Memory B cell (primary cell): ENCODE results near the gene FAM241B.

Experiments used
- ATAC-seq: fragments of 150-1000 bp; cut with Tn5 transposase; 2 replicates; pipeline ENCODE4 v1.10.0; 2021; ENCODE audit warnings: low read depth, mild to moderate bottlenecking, moderate library complexity
- DNase-seq, 2 donors: peaks; one replicate each; pipeline ENCODE4 v3.0.0; 2022; ENCODE audit warnings: low spot score in 2 of 2
- H3K27ac Mint-ChIP-seq: one replicate; pipeline ENCODE4 v1.8.0; 2022; ENCODE audit warnings: mild to moderate bottlenecking, moderate library complexity, mixed read lengths
- H3K27me3 Mint-ChIP-seq: one replicate; pipeline ENCODE4 v1.8.0; 2022; ENCODE audit warnings: mixed read lengths
- H3K36me3 Mint-ChIP-seq: one replicate; pipeline ENCODE4 v1.8.0; 2022; ENCODE audit warnings: mild to moderate bottlenecking, mixed read lengths
- H3K4me1 Mint-ChIP-seq: one replicate; pipeline ENCODE4 v1.8.0; 2022; ENCODE audit warnings: mixed read lengths
- H3K4me3 Mint-ChIP-seq: one replicate; pipeline ENCODE4 v1.8.0; 2022; ENCODE audit warnings: mild to moderate bottlenecking, moderate library complexity, mixed read lengths
- H3K9me3 Mint-ChIP-seq: one replicate; pipeline ENCODE4 v1.8.0; 2022; ENCODE audit warnings: mixed read lengths

Gene FAM241B, protein sequence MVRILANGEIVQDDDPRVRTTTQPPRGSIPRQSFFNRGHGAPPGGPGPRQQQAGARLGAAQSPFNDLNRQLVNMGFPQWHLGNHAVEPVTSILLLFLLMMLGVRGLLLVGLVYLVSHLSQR

DNA sequence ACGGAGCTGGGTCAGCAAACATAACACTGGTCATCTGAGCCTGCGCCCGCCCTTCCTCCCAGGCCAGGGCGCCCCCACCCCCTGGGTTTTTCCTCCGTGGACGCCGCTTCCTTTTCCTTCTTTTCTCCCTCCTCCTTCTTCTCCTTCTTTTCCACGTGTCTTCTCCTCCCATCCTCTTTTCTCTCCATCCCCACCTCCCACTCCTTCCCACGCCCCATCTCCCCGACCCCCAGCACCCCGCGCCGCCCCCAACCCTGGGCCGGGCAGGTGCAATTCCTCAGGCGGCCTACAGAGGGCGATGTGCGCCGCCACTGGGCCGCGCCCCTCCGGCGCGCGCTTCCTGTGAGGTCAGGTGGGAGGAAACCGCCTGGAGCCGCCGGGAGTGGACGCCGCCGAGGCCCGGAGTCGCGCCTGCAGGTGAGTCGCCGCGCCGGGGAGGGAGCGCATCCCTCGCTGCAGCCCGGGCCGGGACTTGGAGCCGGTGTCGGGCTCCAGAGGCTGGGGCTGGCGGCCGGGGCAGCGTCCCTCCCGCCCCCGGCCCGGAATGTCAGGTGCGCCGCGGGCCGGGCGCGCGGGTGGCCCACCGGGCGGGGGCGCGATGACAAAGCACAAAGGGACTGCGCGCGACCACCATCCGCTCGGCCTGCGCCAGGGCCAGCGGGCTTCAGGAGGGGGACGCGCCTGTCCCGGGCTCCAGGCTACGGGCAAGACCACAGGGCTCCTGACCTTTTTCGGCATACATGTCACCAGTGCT lies at the start of gene FAM241B:
Gene FAM241B, plus strand, starts transcription at position 351 of the 754 bp plus-strand sequence. CDS start 1,497 bp downstream, outside the sequence.
- Mint-ChIP-seq H3K36me3 (no peaks in the 10 kb centered on the region), H3K27ac (no peak within 1 kb of the TSS), H3K4me3 (peak within 1 kb of the TSS; percentile 49), H3K4me1 (no peaks in the 10 kb centered on the region), H3K9me3 (peaks cover 4% of the 10 kb centered on the region), H3K27me3 (peaks cover 15% of the 10 kb centered on the region)
- DNase-seq: peak; percentile 38 to 51
- peak; percentile 69 for ATAC-seq

DNA sequence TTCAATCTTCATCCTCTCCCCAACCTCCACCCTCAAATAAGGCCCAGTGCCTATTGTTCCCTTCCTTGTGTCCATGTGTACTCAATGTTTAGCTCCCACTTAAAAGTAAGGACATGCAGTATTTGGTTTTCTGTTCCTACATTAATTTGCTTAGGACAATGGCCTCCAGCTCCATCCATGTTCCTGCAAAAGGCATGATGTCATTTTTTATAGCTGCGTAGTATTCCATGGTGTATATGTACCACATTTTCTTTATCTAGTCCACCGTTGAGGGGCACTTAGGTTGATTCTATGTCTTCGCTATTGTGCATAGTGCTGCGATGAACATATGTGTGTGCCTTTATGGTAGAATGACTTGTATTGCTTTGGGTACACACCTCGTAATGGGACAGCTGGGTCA lies 49.6 kb upstream of the FAM241B start:
- H3K36me3 Mint-ChIP-seq: no peaks in the 10 kb centered on the region
- DNase-seq (no peak), ATAC-seq (no peak)
- H3K4me3 Mint-ChIP-seq: no peak overlapping the region
- H3K27ac Mint-ChIP-seq: no peak overlapping the region
- peaks cover 21% of the 10 kb centered on the region for H3K27me3 Mint-ChIP-seq
- H3K9me3 Mint-ChIP-seq: no peaks in the 10 kb centered on the region
- H3K4me1 Mint-ChIP-seq: no peaks in the 10 kb centered on the region

DNA sequence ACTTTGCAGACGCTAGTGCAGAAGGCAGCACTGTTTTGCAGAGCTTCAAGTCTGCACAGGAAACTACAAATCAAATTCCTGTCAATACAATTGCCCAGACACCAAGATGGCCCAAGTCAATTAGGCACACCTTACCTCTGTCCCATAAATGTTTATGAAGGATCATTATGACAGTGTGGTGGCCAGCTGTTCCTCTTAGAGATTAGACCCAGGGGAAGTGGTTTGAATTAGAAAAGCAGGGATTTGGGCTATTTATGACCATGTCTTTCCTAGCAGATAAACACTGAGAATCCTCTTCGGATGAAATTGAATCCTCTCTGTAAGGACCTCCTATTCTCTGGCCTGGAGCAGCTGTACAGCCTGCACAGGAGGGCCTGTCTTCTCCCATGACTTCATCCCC lies 46.9 kb upstream of the FAM241B start:
- Mint-ChIP-seq H3K4me1 (no peaks in the 10 kb centered on the region), H3K27ac (no peak overlapping the region), H3K27me3 (peaks cover 22% of the 10 kb centered on the region), H3K9me3 (peaks cover 1% of the 10 kb centered on the region), H3K36me3 (no peaks in the 10 kb centered on the region), H3K4me3 (no peak overlapping the region)
- ATAC-seq (no peak), DNase-seq (no peak)

DNA sequence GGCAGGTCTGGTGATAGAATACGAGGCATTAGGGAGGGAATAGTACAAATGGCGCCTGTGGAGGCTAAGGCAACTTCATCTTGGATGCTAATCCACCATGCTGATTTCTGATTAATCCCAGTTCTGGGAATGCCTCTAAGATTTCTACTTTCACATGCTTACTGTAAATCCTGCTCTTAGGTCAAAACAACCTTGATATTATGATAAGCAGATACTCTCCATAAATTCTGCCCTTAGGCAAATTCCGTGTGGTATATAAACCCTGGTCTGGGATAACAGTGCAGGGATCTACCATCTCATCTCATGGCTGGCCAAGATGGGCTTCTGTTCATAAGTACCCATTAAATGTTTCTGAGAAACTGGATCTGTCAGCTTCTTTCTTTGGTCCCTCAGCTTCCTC lies 45.4 kb upstream of the FAM241B start:
- Mint-ChIP-seq H3K27me3 (peaks cover 15% of the 10 kb centered on the region), H3K4me3 (no peak overlapping the region), H3K9me3 (peaks cover 1% of the 10 kb centered on the region), H3K27ac (no peak overlapping the region), H3K4me1 (no peaks in the 10 kb centered on the region), H3K36me3 (no peaks in the 10 kb centered on the region)
- DNase-seq: no peak
- ATAC-seq: no peak

DNA sequence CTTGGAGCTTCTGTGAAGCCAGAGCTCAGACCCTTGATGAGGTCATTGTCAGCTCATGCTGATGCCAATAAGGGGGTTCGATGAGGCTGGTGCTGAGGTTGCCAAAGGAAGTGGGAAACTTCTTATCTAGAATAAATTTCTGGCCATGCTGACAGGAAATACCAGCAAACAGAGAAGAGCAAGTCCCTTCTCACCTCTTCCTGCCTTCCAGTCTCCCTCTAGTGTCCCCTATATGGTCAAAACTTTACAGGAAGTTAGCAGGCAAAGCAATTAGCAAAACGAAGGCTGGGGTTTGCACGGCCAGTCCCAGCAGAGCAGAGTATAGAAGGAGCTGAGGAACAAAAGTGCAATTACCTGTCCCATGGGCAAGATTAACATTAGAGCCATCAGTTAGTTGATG lies 41.7 kb upstream of the FAM241B start:
- Mint-ChIP-seq H3K4me3 (no peak overlapping the region), H3K4me1 (no peaks in the 10 kb centered on the region), H3K9me3 (peaks cover 1% of the 10 kb centered on the region), H3K27ac (no peak overlapping the region), H3K36me3 (no peaks in the 10 kb centered on the region), H3K27me3 (peaks cover 2% of the 10 kb centered on the region)
- no peak for DNase-seq
- no peak for ATAC-seq

DNA sequence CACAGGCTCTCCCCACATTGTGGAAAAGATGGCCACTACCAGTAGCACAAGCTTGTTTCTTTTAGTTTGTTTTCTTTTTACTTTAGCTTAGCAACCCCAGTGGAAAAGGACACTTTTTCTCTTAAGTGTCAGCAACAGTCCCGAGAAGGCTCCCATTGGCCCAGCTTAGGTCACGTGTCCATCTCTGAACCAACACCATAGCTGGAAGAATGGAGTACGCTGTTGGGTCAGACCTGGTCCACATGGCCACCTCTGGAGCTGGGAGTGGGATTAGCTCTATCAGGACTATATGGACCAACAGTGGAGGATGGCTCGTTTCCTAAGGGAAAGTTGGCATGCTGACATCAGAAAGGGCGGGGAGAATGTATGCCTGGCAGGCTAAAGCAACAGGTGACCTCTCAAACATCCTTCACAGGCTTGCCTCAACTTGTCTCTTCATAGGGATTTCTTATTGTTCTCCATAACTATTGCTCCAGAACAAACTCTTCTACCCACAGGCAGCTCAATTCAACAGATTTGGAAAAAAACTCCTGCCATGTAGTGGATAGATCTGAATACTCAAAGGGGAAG lies 29.2 kb upstream of the FAM241B start:
- H3K27ac Mint-ChIP-seq: no peak overlapping the region
- peaks cover 2% of the 10 kb centered on the region for H3K9me3 Mint-ChIP-seq
- H3K4me3 Mint-ChIP-seq: no peak overlapping the region
- no peak for DNase-seq
- H3K27me3 Mint-ChIP-seq: peaks cover 29% of the 10 kb centered on the region
- no peaks in the 10 kb centered on the region for H3K36me3 Mint-ChIP-seq
- H3K4me1 Mint-ChIP-seq: no peaks in the 10 kb centered on the region
- ATAC-seq: no peak

DNA sequence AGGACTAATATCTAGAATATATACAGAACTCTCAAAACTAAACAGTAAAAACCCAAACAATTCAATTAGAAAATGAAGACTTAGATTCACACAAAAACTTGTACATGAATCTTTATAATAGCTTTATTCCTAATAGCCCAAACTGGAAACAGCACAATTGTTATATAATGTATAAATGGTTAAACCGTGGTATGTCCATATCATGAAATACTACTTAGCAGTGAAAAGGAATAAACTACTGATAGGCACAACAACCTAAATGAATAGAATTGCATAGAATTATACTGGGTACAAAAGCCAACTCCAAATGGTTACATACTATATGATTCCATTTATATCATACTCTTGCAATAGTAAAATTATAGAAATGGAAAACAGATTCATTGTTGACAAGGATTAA lies 21.0 kb upstream of the FAM241B start:
- no peak for ATAC-seq
- no peaks in the 10 kb centered on the region for H3K36me3 Mint-ChIP-seq
- no peak for DNase-seq
- H3K27me3 Mint-ChIP-seq: peaks cover 16% of the 10 kb centered on the region
- peaks cover 8% of the 10 kb centered on the region for H3K9me3 Mint-ChIP-seq
- no peak overlapping the region for H3K4me3 Mint-ChIP-seq
- no peak overlapping the region for H3K27ac Mint-ChIP-seq
- peaks cover 3% of the 10 kb centered on the region for H3K4me1 Mint-ChIP-seq

DNA sequence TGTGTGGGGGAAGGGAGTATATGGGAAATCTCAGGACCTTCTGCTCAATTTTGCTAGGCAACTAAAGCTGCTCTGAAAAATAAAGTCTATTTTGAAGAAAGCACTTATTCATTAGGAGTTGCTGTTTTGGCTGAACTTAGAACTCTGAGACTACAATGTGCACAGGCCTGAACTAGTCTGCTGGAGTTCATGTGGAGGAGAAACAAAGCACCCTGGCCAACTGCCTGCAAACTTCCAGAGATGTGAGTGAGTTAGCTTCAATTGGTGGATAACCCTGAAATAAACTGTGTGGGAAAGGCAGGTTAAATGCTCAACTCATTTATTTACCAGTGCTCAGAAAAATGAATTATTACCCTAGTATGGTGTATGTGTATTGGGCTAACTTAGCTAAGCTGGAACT lies 17.3 kb upstream of the FAM241B start:
- no peak overlapping the region for H3K4me3 Mint-ChIP-seq
- no peaks in the 10 kb centered on the region for H3K36me3 Mint-ChIP-seq
- H3K27ac Mint-ChIP-seq: no peak overlapping the region
- peaks cover 6% of the 10 kb centered on the region for H3K9me3 Mint-ChIP-seq
- no peak for DNase-seq
- no peak for ATAC-seq
- peaks cover 8% of the 10 kb centered on the region for H3K4me1 Mint-ChIP-seq
- H3K27me3 Mint-ChIP-seq: peaks cover 21% of the 10 kb centered on the region

DNA sequence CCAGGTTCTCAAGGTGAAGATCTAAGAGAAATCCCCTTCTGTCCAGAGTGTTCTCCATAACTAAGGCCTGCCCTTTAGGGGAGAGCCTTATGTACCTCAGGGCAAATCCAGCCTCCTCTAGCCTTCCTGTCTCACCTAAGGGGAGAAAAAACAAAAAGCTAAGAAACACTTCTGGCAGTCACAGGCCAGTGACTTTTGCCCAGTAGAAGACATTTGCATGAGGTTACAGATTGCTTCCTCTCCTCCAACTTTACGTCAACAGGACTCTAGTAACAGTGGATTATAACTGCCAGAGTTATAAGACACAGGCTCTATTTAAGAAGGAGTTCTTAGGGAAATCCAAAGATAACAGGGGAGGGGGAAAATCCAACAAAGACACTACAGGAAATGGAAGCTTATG lies 15.9 kb upstream of the FAM241B start:
- Mint-ChIP-seq H3K36me3 (no peaks in the 10 kb centered on the region), H3K9me3 (peaks cover 3% of the 10 kb centered on the region), H3K4me1 (peaks cover 8% of the 10 kb centered on the region), H3K27me3 (peaks cover 24% of the 10 kb centered on the region), H3K4me3 (no peak overlapping the region), H3K27ac (no peak overlapping the region)
- no peak for DNase-seq
- peak; percentile 74 for ATAC-seq

DNA sequence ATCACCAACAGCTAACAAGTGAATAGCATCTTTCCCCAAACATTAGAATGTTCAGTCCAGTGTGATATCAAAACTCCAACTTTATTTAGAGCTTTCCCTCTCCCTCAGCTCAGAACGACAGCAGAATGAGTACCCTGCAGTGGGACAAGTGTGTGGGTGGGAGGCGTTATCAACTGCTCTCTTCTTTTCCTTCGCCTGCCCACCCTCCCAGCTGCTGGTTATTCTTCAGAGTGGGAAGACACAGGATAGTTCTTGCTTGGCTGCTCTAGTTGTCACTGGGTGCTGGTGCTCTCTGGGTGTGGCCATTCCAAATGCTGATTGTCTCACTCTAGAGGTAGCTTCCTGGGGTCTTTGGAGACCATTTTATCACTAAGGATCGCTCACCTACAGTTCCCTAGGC lies 13.7 kb upstream of the FAM241B start:
- no peak overlapping the region for H3K27ac Mint-ChIP-seq
- no peaks in the 10 kb centered on the region for H3K36me3 Mint-ChIP-seq
- no peak overlapping the region for H3K4me3 Mint-ChIP-seq
- DNase-seq: no peak
- peaks cover 8% of the 10 kb centered on the region for H3K4me1 Mint-ChIP-seq
- ATAC-seq: no peak
- H3K9me3 Mint-ChIP-seq: no peaks in the 10 kb centered on the region
- H3K27me3 Mint-ChIP-seq: peaks cover 25% of the 10 kb centered on the region

DNA sequence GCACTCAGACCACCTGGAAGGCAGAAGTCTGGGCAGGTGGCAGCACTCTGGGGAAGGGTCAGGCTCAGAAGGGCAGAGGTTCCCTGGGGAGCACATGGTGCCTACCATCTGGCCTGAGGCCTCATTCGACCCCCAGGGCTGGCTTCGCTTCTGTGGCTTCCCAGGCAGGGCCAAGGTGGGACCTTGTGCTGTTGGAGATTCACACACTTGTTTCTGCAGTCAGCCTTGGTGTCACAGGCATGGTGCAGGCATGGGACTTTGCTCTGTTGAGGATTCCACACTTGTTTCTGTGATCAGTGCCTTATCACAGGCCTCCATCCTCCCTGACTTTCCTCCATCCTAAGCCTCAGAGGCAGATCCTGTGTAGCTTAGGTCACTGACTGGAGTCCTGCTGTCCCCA lies 11.3 kb upstream of the FAM241B start:
- ATAC-seq (no peak), DNase-seq (peak in 1 of 2 donors; percentile 2)
- Mint-ChIP-seq H3K27me3 (peaks cover 24% of the 10 kb centered on the region), H3K27ac (no peak overlapping the region), H3K4me3 (no peak overlapping the region), H3K9me3 (peaks cover 2% of the 10 kb centered on the region), H3K36me3 (no peaks in the 10 kb centered on the region), H3K4me1 (peaks cover 7% of the 10 kb centered on the region)

DNA sequence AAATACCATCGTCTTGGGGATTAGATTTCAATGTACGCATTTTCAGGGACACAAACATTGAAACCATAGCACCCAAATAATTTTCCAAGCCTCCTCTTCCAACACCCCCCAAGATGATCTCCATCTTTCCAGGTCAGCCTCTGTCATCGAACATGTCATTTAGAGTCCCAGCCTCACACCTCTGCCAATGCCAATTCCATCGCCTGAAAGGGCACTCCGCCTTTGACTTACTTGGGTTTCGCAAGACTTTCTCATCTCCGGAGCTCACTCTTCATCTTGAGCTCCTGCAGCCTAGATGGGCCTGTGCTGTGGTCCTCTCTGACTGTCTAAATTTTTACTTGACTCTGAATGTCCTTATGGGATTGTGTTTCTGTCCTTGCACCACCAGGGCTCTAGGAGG lies 10.4 kb upstream of the FAM241B start:
- Mint-ChIP-seq H3K9me3 (peaks cover 6% of the 10 kb centered on the region), H3K4me1 (no peaks in the 10 kb centered on the region), H3K27ac (no peak overlapping the region), H3K36me3 (no peaks in the 10 kb centered on the region), H3K27me3 (peaks cover 24% of the 10 kb centered on the region), H3K4me3 (no peak overlapping the region)
- DNase-seq (no peak), ATAC-seq (no peak)

DNA sequence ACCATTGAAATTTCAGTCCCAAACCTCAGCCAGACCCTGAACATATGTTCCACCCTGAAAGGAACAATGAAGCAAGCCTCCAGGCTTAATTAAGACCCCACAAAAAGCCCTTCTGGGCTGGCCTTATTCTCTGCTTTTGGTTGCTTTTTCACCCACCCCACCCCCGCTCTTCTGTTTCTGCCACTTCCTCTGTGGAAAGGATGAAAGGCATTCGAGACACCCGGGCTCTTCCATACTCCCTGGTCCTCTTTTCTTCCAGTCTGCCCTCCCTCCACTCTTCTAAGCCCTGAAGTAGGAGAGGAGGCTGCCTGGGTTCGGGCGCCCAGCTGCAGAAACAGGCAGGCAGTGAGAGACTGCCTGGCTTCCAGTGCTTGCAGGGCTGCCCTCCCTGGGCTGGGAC lies 9.4 kb upstream of the FAM241B start:
- H3K9me3 Mint-ChIP-seq: peaks cover 9% of the 10 kb centered on the region
- H3K27ac Mint-ChIP-seq: no peak overlapping the region
- no peak for ATAC-seq

DNA sequence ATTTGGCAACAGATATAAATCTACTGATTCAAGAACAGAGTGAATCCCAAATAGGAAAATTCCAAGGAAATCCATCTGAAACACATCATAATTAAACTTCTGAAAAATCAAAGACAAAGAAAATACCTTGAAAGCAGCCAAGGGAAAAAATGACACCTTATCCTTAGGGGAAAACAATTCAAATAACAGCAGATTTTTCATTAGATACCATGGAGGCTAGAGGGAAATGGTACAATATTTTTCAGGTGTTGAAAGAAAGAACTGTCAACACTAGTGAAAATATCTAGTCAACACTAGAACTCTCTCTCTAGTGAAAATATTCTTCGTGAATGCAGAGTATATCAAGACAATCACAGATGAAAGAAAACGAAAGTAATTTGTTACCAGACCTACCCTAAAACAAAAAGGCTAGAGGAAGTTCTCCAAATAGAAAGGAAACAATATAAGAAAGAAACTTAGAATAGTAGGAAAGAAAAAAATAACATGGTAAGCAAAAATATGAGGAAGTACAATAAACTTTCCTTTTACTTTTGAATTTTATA lies 5.7 kb upstream of the FAM241B start:
- H3K27me3 Mint-ChIP-seq: peaks cover 12% of the 10 kb centered on the region
- H3K36me3 Mint-ChIP-seq: no peaks in the 10 kb centered on the region
- H3K4me3 Mint-ChIP-seq: no peak overlapping the region
- DNase-seq (no peak), ATAC-seq (no peak)
- H3K27ac Mint-ChIP-seq: no peak overlapping the region
- peaks cover 10% of the 10 kb centered on the region for H3K9me3 Mint-ChIP-seq
- H3K4me1 Mint-ChIP-seq: no peaks in the 10 kb centered on the region

More for the DNA sequence above, 9.4 kb upstream of the FAM241B start:
- H3K36me3 Mint-ChIP-seq: no peaks in the 10 kb centered on the region
- no peak overlapping the region for H3K4me3 Mint-ChIP-seq
- DNase-seq: no peak
- peaks cover 24% of the 10 kb centered on the region for H3K27me3 Mint-ChIP-seq
- H3K4me1 Mint-ChIP-seq: no peaks in the 10 kb centered on the region
